HepG2 (cell line): ENCODE data around the gene FNDC3B. TPM values are rescaled to one million over a fixed set of nuclear protein-coding genes. Genes with fewer than 3 reads are reported as not detected.
A peak's percentile ranks its signal among the peaks of the same experiment; 100 is the strongest.

Source experiments
- AHR ChIP-seq: IDR thresholded peaks from 2 replicates; pipeline ENCODE4 v1.6.1; 2018; ENCODE audit warnings: missing genetic modification reagents, missing compliant biosample characterization
- ATRX ChIP-seq: sonication (generic); formaldehyde crosslinking; IDR thresholded peaks from 2 replicates; pipeline ENCODE4 v1.4.0; 2020; ENCODE audit warnings: missing genetic modification reagents, borderline replicate concordance
- E2F2 ChIP-seq: sonication (generic); formaldehyde crosslinking; IDR thresholded peaks from 2 replicates; pipeline ENCODE4 v1.4.0; 2020; ENCODE audit warnings: missing genetic modification reagents, borderline replicate concordance
- HOXA7 ChIP-seq: sonication (generic); formaldehyde crosslinking; IDR thresholded peaks from 2 replicates; pipeline ENCODE4 v1.8.1; 2022; ENCODE audit warnings: mild to moderate bottlenecking, missing genetic modification reagents, moderate library complexity
- MIER2 ChIP-seq: IDR thresholded peaks from 2 replicates; pipeline ENCODE4 v1.6.1; 2016; ENCODE audit warnings: missing biosample characterization, missing genetic modification reagents
- NONO ChIP-seq, 2 experiments: fragments of 450-650 bp in 1 of 2; sonication (generic) in 1 of 2; formaldehyde crosslinking in 1 of 2; IDR thresholded peaks in 1 of 2; conservative IDR thresholded peaks in 1 of 2; 2 replicates each; pipeline versions ENCODE4 v1.6.1 to v1.8.0; 2017 to 2022; ENCODE audit warnings: mild to moderate bottlenecking in 1 of 2, missing genetic modification reagents in 1 of 2, moderate library complexity in 1 of 2
- TSC22D2 ChIP-seq: sonication (generic); formaldehyde crosslinking; IDR thresholded peaks from 2 replicates; pipeline ENCODE4 v1.5.1; 2020; ENCODE audit warnings: missing genetic modification reagents, mild to moderate bottlenecking, borderline replicate concordance
- ZC3H13 ChIP-seq: sonication (generic); formaldehyde crosslinking; IDR thresholded peaks from 2 replicates; pipeline ENCODE4 v1.8.1; 2023; ENCODE audit warnings: mild to moderate bottlenecking, missing genetic modification reagents, moderate library complexity
- ZNF124 ChIP-seq: sonication (generic); formaldehyde crosslinking; IDR thresholded peaks from 2 replicates; pipeline ENCODE4 v1.4.0; 2020; ENCODE audit warnings: missing genetic modification reagents
- ZNF512B ChIP-seq: sonication (generic); formaldehyde crosslinking; IDR thresholded peaks from 2 replicates; pipeline ENCODE4 v1.5.1; 2020; ENCODE audit warnings: missing genetic modification reagents, mild to moderate bottlenecking, borderline replicate concordance
- polyA plus RNA-seq, 8 experiments: library from polyadenylated mRNA; depleted of rRNA in 3 of 8; stranded (reverse) in 7 of 8; unstranded in 1 of 8; fragments of >200 nt; fragmentation: Illumina TruSeq in 4 of 8; extraction: Trizol in 4 of 8; gene quantifications; 2 replicates each; pipeline versions ENCODE4 v1.2.1 to v1.2.3, GENCODE V29; 2011 to 2016; ENCODE audit warnings: low read depth in 4 of 8, missing spikeins in 1 of 8, mixed read lengths in 1 of 8; ENCODE audit not compliant: insufficient read depth in 1 of 8
- total RNA-seq, 5 experiments: library from RNA; depleted of rRNA; stranded (reverse); fragments of >200 nt; fragmentation: Illumina TruSeq; extraction: Trizol; gene quantifications; 2 replicates each; pipeline ENCODE4 v1.2.3, GENCODE V29; 2016; ENCODE audit warnings: low read depth in 1 of 5
- TF ChIP-seq, protein P1 (sequence below): sonication (generic); formaldehyde crosslinking; IDR thresholded peaks from 2 replicates; pipeline ENCODE4 v1.5.0; 2020; ENCODE audit warnings: mild to moderate bottlenecking, low read depth, missing genetic modification reagents, borderline replicate concordance
- TF ChIP-seq, protein P2 (sequence below): sonication (generic); formaldehyde crosslinking; IDR thresholded peaks from 2 replicates; pipeline ENCODE4 v1.9.0; 2021; ENCODE audit warnings: missing genetic modification reagents, borderline replicate concordance
- TF ChIP-seq, protein P3 (sequence below): IDR thresholded peaks from 2 replicates; pipeline ENCODE4 v1.6.1; 2016; ENCODE audit warnings: low read depth, missing genetic modification reagents, missing compliant biosample characterization

FNDC3B gene
- total and polyA plus RNA-seq, 2 of the 13 experiments (the other 11 are each of a cell fraction or from before 2014, with no cell fraction given), result 74.8 to 103 TPM

DNA sequence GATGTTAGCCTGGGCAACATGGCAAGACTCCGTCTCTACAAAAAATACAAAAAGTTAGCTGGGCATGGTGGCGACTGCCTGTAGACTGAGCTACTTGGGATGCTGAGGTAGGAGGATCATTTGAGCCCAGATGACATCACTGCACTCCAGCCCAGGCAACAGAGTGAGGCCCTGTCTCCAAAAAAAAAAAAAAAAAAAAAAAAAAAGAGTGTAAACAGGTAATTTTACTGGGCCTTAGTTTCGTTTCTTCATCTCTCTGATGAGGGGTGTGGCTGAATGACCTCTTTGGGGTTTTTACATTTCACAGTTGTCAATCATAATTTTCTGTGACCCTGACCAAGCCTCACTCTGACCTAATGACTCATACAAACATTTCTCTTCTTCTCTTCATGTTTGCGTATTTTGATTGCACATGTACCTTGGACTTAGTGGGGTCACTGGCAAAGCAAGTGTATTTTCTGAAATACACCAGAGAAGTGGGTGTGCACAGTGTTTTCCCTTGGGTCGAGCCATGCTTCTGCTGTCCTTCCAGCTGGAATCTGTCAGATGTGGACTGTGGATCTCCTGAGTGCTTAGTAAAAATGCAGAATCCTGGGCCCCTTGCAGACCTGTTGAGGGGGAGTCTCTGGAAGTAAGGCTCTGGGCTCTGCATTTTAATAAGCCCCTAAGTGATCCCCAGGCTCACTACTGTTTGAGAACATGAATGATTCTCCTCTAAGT, 140.5 kb downstream of the FNDC3B start (continued):
- TF ChIP-seq ZNF512B (CRISPR knock-in tag), result no peak
- no peak for TF ChIP-seq ATRX (CRISPR knock-in tag)
- TF ChIP-seq, protein P1, sequence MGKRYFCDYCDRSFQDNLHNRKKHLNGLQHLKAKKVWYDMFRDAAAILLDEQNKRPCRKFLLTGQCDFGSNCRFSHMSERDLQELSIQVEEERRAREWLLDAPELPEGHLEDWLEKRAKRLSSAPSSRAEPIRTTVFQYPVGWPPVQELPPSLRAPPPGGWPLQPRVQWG (CRISPR knock-in tag), result no peak
- TF ChIP-seq, protein P2, sequence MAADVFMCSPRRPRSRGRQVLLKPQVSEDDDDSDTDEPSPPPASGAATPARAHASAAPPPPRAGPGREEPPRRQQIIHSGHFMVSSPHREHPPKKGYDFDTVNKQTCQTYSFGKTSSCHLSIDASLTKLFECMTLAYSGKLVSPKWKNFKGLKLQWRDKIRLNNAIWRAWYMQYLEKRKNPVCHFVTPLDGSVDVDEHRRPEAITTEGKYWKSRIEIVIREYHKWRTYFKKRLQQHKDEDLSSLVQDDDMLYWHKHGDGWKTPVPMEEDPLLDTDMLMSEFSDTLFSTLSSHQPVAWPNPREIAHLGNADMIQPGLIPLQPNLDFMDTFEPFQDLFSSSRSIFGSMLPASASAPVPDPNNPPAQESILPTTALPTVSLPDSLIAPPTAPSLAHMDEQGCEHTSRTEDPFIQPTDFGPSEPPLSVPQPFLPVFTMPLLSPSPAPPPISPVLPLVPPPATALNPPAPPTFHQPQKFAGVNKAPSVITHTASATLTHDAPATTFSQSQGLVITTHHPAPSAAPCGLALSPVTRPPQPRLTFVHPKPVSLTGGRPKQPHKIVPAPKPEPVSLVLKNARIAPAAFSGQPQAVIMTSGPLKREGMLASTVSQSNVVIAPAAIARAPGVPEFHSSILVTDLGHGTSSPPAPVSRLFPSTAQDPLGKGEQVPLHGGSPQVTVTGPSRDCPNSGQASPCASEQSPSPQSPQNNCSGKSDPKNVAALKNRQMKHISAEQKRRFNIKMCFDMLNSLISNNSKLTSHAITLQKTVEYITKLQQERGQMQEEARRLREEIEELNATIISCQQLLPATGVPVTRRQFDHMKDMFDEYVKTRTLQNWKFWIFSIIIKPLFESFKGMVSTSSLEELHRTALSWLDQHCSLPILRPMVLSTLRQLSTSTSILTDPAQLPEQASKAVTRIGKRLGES (CRISPR knock-in tag), result no peak
- TF ChIP-seq NONO (IDR thresholded peaks at IDR 0.05), result no peak
- TF ChIP-seq NONO (CRISPR knock-in tag; conservative IDR thresholded peaks at IDR 0.05), result peak; percentile 78
- TF ChIP-seq ZC3H13 (CRISPR knock-in tag), result no peak
- TF ChIP-seq MIER2 (CRISPR knock-in tag), result peak; percentile 71; the same call in 1 of the 2 replicates
- no peak for TF ChIP-seq TSC22D2
- TF ChIP-seq, protein P3, sequence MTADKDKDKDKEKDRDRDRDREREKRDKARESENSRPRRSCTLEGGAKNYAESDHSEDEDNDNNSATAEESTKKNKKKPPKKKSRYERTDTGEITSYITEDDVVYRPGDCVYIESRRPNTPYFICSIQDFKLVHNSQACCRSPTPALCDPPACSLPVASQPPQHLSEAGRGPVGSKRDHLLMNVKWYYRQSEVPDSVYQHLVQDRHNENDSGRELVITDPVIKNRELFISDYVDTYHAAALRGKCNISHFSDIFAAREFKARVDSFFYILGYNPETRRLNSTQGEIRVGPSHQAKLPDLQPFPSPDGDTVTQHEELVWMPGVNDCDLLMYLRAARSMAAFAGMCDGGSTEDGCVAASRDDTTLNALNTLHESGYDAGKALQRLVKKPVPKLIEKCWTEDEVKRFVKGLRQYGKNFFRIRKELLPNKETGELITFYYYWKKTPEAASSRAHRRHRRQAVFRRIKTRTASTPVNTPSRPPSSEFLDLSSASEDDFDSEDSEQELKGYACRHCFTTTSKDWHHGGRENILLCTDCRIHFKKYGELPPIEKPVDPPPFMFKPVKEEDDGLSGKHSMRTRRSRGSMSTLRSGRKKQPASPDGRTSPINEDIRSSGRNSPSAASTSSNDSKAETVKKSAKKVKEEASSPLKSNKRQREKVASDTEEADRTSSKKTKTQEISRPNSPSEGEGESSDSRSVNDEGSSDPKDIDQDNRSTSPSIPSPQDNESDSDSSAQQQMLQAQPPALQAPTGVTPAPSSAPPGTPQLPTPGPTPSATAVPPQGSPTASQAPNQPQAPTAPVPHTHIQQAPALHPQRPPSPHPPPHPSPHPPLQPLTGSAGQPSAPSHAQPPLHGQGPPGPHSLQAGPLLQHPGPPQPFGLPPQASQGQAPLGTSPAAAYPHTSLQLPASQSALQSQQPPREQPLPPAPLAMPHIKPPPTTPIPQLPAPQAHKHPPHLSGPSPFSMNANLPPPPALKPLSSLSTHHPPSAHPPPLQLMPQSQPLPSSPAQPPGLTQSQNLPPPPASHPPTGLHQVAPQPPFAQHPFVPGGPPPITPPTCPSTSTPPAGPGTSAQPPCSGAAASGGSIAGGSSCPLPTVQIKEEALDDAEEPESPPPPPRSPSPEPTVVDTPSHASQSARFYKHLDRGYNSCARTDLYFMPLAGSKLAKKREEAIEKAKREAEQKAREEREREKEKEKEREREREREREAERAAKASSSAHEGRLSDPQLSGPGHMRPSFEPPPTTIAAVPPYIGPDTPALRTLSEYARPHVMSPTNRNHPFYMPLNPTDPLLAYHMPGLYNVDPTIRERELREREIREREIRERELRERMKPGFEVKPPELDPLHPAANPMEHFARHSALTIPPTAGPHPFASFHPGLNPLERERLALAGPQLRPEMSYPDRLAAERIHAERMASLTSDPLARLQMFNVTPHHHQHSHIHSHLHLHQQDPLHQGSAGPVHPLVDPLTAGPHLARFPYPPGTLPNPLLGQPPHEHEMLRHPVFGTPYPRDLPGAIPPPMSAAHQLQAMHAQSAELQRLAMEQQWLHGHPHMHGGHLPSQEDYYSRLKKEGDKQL (CRISPR knock-in tag), result peak; percentile 81; the same call in 1 of the 2 replicates
- TF ChIP-seq ZNF124 (CRISPR knock-in tag), result no peak
- no peak for TF ChIP-seq AHR (CRISPR knock-in tag)
- TF ChIP-seq E2F2, result no peak
- no peak for TF ChIP-seq HOXA7 (CRISPR knock-in tag)
